Measurements from ENCODE around the gene TRIOBP.

Gene TRIOBP

DNA sequence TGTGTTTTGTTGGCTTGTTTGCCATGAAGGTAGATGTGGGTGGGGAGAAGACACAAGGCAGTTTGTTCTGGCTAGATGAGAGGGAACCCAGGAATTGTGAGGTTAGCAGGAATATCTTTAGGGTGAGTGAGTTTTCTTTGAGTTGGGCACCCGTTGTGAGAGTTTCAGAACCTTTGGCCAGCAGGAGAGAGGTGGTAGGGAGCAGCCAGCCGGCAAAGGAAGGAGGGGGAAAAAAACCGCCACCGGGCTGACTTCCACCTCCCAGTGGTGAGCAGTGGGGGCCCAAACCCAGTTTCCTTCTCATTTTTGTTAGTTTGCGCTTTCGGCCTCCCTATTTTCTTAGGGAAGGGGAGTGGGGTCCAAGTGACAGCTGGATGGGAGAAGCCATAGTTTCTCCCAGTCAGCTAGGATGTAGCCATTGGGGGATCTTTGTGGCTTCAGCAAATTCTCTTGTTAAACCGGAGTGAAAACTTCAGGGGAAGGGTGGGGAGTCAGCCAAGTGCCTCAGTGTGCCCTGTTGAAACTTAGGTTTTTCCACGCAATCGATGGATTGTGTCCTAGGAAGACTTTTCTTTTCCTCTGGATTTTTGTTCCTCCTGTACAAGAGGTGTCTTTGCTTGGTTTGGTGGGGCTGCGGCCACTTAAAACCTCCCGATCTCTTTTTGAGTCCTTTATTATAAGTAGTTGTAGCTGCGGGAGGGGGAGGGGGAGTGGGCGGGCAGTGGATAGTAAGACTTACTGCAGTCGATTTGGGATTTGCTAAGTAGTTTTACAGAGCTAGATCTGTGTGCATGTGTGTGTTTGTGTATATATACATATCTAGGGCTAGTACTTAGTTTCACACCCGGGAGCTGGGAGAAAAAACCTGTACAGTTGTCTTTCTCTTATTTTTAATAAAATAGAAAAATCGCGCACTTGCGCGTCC lies 109.8 kb downstream of the TRIOBP start:
- peak; percentile 79 for DNase-seq (ENCODE audit: low spot score)

DNA sequence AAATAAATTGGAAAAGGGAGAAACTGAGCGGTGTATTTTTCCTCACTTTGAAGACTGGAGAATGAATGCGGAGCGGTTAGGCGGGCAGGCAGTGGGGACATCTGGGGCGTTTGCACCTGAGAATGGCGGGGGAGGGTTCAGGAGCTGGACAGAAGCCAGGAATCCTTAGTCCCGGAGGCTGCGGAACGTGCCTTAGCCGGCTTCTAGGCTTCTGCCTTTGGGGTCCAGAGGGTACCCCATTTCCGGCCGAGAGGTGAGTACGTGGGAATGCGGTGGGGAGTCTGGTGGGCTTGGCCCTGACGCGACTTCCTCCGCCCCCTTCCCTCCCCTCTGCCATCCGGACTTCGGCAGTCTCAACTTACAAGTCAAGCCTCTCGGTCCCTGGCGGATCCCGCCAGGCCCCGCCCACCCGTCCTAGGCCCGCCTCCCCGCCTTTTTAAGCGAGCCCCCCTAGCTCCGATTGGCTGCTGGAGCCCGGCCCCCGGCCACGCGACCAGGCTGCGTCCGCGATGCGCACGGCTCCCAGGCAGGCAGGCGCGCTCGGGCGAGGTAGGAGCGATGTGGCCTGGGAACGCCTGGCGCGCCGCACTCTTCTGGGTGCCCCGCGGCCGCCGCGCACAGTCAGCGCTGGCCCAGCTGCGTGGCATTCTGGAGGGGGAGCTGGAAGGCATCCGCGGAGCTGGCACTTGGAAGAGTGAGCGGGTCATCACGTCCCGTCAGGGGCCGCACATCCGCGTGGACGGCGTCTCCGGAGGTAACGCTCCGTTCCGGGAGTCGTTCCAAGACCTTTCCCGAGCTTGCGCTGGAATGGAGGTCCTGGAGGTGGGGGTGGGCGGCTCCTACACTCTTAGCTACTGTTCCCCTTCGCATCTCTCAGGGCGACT lies 110.8 kb downstream of the TRIOBP start, which contains the start of gene GCAT:
GCAT (plus strand) TSS at position 525 of the 884 bp plus-strand sequence; CDS start at position 559, 34 bp downstream.
- peak; percentile 97 for DNase-seq (ENCODE audit: low spot score)

DNA sequence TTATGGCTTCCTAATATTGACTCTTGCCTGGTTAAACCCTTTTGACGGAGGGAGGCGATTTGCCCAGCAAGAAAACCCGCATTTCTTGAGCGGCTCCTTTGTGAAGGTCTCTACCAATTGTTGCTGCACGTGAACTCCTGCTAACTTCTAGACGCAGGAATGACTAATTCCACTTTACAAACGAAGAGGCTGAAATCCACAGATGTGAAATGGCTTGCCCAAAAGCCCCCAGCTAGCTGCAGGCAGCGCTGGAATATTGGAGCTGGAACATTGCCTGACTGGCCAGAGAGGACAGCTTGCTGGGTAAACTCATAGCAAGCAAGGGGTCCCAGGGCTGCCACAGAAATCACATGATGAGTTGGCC lies 111.4 kb downstream of the TRIOBP start:
- peak; percentile 56 for DNase-seq (ENCODE audit: low spot score)

DNA sequence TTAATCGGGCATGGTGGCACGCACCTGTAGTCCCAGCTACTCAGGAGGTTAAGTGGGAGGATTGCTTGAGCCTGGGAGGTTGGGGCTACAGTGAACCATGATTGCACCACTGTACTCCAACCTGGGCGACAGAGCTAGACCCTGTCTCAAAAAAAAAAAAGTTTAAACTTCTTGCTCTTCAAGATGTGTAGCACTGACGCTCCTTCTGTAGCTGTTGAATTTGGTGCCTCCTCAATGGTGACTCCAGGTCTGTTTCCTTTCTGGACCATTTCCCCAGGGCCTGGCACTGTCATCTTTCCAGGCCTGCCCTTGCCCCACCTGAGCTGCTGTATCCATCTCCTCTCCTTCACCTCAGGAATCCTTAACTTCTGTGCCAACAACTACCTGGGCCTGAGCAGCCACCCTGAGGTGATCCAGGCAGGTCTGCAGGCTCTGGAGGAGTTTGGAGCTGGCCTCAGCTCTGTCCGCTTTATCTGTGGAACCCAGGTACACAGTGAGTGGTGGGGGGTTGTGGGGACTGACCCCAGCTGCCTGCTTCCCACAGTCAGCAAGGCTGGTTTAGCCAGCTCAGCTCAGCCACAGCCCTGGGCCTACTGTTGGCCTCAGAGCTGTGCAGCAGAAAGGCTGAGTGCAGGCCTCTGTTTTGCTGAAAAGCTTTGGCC lies 113.0 kb downstream of the TRIOBP start:
- no peak for DNase-seq (ENCODE audit: low spot score)

DNA sequence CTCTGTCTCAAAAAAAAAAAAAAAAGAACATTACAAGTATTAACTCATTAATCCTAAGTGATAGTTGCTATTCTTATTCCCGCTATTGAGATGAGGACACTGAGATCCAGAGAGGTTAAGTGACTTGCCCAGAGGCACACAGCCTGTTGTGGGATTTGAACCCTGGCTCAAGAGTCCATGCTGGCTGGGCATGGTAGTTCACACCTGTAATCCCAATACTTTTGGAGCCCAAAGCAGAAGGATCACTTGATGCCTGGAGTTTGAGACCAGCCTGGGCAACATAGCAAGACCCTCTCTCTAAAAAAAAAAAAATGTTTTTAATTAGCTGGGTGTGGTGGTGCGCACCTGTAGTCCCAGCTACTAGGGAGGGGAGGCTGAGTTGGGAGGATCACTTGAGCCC lies 115.0 kb downstream of the TRIOBP start:
- DNase-seq (ENCODE audit: low spot score), result no peak

DNA sequence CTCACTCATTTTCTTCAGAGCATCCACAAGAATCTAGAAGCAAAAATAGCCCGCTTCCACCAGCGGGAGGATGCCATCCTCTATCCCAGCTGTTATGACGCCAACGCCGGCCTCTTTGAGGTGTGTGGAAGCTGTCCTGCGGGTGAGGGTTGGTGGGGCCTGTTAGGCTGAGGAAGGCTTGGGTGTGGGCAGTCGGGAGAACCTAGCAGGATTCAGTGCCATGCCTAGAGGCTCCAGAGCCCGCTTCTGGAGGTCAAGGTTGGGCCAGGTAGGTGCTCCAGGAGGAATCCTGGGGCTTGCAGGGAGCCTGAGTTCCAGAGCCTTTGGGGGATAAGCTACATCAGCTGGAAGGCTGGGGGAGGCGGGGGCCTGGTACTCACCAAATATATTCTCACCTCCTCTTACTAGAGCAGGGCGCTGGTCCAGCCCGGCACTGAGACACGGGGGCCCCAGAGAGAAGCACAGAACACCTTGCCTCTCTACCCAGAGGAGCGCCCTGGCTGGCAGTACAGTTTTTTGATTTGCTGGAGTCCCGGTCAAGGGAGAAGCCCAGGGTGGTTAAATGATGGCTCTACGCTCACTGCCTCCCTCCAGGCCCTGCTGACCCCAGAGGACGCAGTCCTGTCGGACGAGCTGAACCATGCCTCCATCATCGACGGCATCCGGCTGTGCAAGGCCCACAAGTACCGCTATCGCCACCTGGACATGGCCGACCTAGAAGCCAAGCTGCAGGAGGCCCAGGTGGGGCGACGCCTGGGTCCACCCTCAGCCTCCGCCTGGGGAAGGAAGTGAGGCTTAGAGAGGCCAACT lies 116.2 kb downstream of the TRIOBP start:
- DNase-seq (ENCODE audit: low spot score), result no peak

DNA sequence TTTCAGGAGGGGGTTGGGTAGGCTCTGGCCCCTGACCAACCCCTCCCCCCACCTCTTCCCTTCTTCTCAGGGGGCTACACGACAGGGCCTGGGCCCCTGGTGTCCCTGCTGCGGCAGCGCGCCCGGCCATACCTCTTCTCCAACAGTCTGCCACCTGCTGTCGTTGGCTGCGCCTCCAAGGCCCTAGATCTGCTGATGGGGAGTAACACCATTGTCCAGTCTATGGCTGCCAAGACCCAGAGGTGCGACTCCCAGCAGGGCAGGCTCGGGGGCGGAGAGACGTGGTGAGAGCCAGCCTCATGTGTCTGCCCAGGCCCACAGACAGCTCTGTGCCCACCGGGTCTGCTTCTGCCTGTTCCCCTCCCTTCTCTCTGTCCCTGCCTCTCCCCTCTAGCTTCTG lies 118.7 kb downstream of the TRIOBP start:
- no peak for DNase-seq (ENCODE audit: low spot score)

DNA sequence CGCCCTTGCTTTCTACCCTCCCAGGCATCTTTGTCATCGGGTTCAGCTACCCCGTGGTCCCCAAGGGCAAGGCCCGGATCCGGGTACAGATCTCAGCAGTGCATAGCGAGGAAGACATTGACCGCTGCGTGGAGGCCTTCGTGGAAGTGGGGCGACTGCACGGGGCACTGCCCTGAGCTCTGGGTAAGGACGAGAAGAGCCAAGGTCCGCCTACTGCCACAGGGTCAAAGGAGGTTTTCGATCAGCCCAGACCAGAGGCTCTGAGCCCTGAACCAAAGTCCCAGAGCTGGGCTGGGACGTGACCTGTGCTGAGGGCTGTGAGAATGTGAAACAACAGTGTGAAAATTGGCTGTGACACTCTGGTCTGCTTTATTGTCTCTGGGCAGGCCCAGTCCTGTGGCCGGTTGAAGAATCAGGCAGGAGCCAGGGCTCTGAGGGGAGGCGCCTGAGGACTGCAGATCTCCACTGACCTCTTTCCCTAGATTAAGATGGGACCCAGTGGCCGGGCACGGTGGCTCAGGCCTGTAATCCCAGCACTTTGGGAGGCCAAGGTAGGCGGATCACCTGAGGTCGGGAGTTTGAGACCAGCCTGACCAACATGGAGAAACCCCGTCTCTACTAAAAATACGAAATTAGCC lies 119.8 kb downstream of the TRIOBP start:
- no peak for DNase-seq (ENCODE audit: low spot score)

DNA sequence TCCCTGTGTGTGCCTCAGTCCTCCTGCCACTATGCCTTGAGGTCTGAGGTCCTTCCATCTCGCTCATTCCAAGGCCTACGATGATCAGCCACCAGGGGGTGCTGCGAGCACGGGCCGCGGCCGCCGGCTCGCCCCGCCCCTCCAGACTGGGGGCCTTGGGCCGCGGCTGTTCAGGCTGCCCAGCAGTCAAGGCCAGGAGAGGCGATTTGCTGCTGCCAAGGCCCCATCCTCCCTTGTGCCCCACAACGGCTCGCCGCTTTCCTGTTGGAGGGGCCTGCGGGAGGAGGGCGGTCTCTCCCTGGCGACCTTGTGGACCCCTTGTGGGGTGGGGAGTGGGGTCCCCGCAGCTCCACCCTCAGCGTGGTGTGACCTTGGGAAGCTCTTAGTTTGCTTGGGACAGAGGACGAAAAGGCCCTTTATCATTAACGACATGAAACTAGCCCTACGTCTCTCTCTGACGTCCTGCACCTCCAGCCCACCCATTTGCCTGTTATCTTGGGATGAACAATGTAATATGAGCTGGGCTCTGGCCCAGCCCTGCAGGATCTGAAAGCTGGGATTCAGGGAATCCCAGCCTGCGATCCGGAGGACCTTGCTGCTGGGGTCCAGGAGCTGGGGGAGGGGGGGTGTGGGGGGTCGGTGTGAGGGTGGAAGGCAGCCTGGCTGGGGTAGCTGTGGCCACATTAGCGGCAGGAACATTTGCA lies 121.0 kb downstream of the TRIOBP start:
- peak; percentile 70 for DNase-seq (ENCODE audit: low spot score)

DNA sequence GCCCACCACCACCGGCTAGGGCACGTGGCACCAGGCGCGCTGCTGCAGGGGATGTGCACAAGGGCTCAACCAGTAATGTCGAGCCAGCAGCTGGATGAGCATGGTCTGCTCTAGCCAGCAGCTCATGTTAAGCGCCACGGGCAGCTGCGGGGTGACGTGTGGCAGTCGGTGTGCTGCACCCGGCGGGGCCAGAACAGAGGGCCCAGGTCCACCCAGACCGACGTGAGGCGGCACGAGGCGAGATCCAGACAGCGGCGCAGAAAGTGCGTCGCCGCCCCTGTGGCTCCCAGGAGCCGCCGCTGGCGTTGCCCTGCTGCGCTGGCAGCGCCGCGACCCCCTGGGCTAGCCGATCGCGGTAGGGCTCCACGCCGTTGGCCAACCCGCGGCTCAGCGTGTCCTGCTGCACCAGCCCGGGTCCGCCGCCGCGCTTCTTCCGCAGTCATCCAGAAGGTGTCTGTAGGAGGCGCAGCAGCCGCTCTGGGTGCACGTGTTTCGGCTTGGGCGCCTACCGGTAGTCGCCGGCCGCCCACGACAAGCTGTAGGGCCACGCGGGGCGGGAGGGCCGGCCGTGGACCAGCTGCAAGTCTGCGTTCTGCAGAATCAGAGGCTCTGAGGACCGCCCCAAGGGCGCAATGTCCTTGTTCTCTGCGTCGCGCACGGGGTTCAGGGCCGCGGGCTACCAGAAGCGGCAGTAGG lies 121.7 kb downstream of the TRIOBP start:
- DNase-seq (ENCODE audit: low spot score), result no peak

DNA sequence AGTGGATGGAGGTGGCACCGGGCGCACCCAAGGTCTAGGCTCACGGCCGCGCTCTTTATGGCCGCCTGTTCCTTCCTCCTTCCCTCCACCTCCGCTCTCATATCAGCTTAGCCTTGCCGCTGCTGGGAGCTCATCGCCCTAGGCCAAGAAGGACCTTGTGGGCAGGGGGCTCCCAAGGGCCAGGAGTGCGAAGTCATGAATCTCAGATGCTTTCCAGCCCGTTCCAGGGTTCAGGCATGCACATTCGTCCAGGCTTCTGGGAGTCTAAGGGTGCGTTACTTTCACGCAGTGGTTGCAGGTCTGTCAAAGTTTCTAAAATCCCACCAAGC lies 122.2 kb downstream of the TRIOBP start:
- no peak for DNase-seq (ENCODE audit: low spot score)

DNA sequence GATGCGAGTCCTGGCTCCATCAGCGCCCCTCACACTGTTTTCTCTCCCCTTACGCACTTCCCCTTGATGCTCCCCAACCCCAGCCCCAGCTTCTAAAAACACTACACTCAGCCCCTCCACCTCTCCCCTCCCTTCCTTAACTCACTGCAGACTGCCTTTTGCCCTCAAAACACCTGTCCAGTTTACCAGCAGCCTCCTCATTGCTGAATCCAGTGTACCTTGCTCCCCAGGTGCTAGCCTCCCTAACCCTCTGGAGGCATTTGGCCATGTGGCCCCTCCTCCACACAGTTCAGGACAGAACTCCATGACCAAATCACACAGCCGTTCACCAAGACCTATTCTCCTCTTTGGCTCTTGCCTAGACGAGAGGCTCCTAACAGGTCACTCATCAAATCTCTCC lies 123.5 kb downstream of the TRIOBP start:
- DNase-seq (ENCODE audit: low spot score), result no peak

DNA sequence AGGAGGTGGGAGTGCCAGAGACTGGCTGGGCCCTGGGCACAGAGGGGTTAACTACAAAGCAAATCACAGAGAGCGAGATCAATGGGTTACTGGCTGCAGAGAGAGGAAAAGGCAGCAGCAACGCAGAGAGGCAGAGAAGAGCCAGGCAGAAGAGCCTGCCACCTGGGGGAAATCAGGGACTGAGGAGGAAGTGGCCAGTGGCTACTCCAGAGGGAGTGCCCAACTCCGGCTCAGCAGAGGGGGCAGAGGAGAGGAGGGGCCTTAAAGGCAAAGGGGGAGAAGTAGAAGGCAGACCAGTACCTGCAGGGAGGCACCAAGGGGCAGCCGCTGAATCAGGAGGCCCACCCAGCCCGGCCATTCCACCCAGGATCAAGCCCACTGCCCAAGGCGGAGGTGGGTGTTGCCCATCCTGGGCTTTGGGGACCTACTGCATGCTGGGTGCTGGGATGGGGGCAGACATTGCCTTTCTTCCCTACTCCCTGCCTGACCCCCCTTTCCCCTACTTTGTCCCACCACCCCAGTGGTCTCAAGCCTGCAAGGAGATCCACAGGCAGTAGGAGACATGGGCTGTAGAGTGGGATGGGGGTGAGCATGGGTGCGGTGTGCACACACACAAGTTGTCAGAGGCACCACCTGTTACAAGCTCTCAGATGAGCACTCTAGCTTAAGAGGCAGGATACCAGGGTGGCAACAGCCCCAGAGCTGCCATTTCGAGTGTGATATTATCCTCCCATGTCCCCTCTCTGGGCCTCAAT lies 125.4 kb downstream of the TRIOBP start:
- DNase-seq (ENCODE audit: low spot score), result no peak

DNA sequence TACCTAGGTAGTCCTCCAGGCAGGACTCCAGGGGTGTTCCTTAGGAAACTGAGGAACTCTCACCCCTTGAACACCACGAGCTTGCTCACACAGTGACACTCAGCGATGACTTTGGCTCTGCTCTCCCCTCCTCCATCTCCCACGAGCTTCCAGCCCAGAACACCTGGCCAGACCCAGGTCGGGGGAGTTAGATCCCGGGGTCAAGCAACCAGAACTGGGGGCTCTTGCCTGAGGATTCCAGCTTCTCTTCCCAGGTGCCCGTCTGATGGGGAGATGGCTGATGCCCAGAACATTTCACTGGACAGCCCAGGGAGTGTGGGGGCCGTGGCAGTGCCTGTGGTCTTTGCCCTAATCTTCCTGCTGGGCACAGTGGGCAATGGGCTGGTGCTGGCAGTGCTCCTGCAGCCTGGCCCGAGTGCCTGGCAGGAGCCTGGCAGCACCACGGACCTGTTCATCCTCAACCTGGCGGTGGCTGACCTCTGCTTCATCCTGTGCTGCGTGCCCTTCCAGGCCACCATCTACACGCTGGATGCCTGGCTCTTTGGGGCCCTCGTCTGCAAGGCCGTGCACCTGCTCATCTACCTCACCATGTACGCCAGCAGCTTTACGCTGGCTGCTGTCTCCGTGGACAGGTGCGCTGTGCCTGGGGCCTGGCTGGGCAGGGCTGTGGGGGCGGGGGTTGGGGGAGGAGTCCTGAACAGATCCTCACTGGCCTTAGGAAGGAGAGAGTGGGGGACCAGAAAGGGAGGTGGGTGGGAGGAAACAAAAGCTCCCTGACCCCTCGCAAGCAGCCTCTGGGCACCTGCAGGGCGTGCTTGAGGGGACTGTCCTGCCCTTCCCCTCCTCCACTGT lies 126.5 kb downstream of the TRIOBP start, which contains the start of gene GALR3:
GALR3 (plus strand) TSS at position 249 of the 852 bp plus-strand sequence; CDS start at position 274, 25 bp downstream.
- no peak for DNase-seq (ENCODE audit: low spot score)

DNA sequence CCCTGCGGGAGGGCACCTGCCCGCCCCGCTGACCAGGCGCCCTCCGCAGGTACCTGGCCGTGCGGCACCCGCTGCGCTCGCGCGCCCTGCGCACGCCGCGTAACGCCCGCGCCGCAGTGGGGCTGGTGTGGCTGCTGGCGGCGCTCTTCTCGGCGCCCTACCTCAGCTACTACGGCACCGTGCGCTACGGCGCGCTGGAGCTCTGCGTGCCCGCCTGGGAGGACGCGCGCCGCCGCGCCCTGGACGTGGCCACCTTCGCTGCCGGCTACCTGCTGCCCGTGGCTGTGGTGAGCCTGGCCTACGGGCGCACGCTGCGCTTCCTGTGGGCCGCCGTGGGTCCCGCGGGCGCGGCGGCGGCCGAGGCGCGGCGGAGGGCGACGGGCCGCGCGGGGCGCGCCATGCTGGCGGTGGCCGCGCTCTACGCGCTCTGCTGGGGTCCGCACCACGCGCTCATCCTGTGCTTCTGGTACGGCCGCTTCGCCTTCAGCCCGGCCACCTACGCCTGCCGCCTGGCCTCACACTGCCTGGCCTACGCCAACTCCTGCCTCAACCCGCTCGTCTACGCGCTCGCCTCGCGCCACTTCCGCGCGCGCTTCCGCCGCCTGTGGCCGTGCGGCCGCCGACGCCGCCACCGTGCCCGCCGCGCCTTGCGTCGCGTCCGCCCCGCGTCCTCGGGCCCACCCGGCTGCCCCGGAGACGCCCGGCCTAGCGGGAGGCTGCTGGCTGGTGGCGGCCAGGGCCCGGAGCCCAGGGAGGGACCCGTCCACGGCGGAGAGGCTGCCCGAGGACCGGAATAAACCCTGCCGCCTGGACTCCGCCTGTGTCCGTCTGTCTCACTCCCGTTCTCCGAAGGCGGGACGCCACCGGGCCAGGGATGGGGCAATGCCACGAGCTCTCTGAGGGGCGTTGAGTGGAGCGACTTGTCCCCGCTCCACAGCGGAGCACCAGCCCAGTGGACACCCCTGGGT lies 128.1 kb downstream of the TRIOBP start:
- no peak for DNase-seq (ENCODE audit: low spot score)
